ENCODE measurements around the gene TTC27.
"Not testable (repeated sequence)": the region's sequence is repeated elsewhere in the genome, so short reads cannot be mapped to it uniquely, and the experiment has no call there.

The TTC27 gene

DNA sequence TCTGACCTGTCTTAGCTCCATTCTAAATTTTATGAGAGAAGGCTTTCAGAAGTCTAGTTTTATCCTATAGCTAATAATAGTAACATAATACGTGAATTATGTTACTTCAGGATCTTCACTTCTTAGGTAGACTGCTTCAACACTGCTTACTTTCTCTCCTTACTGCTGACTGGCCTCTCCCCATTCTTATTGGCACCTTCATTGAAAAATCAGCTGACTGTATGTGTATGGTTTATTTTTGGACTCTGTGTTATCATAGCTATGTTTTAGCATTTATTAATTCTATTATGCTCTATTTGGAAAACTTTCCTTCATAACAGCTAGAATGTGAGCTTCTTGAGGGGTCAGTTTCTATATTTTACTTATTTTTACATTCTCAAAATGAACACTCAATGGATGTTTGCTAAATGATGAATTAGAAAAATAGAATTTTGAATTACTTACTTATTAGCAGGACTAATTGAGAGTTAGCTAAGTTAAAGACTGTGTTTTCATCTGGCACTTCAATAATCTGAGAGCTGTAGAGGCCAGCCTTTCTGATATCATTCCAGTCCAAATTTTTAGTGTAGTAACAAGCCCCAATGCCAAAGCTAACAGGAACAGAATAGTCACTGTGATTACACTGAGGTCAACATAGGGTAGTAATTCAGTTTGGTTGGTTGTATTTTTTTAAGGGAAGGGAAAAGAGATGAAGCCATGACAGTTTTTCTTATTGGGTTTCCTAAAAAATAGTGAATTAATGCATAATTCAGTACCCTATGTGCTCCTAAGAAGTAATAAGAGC, 92.3 kb downstream of the TTC27 start:
- DNase-seq (ENCODE audit: low read depth in 2 of 2), result no peak

DNA sequence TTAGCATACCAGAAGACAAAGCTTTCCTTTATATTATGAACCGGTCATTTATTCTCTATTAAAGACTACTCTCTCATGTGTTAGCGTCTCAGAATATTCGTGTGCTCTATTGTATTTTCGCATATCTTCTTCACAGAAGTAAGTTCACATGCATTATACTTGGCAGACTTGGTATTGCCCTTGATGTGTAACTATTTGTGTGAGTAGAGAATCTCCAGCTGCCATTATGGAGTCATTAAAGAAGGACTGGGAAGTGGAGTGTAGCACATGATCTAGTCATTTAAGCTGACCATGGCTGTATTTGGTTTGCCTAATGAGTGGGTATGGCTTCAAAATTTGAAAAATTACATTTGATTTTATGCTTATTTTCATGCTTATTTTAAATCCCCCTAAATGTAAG, 92.9 kb downstream of the TTC27 start:
- DNase-seq (ENCODE audit: low read depth in 2 of 2), result no peak

DNA sequence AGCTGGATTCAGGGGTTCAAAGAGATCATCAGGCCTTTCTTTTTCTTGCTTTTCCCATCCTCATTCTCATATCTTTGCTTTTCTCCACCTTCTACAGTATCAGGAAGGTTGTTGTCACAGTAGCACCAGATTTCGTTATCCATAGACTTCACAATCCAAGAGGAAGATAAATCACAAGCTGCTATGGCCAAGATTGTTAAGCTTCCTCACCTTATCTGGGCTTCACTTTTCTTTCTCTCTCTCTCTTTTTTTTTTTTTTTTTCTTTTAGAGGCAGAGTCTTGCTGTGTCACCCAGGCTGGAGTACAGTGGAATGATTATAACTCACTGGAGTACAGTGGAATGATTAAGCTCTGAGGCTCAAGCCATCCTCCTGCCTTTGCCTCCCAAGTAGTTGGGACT, 93.5 kb downstream of the TTC27 start:
- DNase-seq (ENCODE audit: low read depth in 2 of 2), result no peak

DNA sequence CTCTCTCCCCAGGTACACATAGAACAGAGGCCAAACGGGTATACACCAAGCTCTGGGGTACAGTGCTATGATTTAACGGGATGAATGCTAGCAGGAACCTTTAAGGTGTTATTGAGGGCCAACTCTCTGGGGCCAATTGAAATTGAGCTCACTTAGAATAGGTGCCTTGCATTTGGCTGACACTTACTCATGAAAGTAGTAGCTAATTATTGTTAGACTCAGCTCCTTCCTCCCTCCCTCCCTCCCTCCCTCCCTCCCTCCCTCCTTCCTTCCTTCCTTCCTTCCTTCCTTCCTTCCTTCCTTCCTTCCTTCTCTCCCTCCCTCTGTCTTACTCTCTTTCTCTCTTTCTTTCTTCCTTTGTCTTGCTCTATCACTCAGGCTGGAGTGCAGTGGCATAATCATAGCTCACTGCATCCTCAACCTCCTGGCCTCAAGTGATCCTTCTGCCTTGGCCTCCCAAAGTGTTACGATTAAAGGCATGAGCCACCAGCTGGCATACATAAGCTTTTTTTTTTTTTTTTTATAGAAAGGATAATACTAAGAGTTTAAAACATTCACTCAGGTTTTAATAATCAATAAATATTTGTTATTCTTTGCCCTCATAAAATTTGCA, 95.7 kb downstream of the TTC27 start:
- no peak for DNase-seq (ENCODE audit: low read depth in 2 of 2)

DNA sequence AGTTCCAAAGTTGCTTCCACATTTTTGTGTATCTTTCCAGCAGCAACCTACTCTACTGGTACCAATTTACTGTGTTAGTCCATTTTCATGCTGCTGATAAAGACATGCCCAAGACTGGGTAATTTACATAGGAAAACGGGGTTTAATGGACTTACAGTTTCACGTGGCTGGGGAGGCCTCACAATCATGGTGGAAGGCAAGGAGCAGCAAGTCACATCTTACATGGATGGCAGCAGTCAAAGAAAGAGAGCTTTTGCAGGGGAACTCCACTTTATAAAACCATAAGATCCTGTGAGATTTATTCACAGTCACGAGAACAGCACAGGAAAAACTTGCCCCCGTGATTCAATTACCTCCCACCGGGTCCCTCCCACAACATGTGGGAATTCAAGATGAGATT, 98.8 kb downstream of the TTC27 start:
- not testable (repeated sequence) for DNase-seq (ENCODE audit: low read depth in 2 of 2)

DNA sequence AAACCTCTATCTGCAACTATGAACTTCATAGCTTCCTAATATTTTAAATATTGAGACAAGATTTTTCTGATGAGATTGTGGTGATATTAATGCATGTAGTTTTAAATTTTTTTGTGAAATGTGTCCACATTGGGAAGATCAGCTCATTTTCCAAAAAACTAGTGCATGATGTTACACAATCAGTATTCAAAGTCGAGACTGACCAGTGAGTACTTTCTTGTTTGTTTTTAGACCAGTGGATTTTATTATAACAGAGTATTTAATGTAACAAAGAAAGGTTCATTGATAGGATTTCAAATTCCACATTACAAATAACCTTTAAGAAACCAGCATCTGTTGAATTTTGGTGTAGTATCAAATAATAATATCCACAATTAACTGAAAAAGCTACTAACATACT, 99.3 kb downstream of the TTC27 start:
- no peak for DNase-seq (ENCODE audit: low read depth in 2 of 2)

DNA sequence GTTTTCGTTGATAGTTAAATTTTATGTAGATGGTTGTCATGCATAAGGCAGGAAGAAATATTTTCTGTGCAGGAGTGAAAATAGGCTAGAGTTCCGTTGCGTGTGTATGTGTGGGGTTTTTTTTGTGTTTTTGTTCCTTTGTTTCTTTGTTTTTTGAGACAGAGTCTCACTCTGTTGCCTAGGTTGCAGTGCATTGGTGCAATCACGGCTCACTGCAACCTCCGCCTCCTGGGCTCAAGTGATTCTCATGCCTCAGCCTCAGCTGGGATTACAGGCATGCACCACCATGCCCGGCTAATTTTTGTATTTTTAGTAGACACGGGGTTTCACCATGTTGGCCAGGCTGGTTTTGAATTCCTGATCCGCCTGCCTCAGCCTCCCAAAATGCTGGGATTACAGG, 103.1 kb downstream of the TTC27 start:
- DNase-seq (ENCODE audit: low read depth in 2 of 2), result not testable (repeated sequence)

DNA sequence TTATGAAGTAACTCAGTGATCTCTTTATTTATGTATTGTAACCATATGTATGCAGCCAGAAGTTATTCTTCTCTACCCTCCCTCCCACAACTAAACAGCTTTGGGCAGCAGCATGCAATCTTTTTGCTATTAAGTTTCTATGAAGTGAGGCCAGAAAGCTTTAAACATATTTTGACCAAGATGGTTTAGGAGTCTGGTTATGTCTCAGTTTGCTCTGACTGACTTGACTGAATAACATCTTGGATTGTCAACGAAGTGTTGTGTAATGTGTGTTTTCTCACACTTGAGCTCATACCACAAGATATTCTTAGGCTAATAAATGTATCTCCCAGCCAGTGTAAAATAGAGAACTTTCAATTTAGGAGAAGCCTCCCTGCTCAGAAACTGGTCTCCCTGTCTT, 104.3 kb downstream of the TTC27 start:
- no peak for DNase-seq (ENCODE audit: low read depth in 2 of 2)

DNA sequence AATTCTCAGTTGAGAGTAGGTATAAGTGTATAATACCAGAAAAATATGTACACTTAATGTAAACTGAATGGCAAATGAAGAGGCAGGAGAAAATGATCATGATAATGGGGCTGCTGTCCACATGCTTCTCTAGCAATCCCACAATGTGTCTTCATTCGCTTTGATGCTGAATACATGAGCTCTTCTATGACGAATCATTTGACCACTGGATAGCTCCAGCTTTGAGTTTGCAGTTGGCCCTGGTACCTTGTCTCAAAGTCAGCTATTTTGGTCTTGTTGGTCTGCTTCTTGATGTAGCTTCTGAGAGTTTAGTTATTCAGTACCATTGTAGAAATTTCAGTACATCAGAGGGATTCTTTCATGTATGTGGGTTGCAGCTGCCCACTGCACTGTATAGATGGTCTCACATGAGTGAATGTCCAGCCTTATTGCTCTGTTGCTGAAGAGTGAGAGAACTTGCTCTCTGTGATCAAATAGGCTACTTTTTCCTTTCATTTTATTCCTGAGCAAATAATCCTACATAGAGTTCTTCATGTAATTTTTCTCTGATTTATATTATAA, 105.1 kb downstream of the TTC27 start:
- no peak for DNase-seq (ENCODE audit: low read depth in 2 of 2)

DNA sequence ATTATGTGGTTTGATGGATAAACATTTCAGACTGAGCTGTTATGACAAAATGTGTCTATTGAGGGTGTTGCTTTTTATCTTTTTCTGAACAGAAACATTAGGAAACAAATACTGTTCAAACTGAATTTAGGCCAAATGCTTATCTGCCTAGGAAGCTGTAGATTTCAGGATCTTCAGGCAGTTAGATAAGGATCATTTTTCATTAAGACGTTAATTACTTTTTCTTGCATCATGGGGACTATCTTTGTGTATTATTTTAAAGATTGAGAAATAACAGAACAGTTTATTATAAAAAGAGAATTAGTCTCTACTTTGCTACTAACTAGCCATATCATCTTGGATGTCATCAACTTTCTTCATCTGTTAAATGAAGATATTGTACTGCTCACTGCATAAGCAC, 107.5 kb downstream of the TTC27 start:
- DNase-seq (ENCODE audit: low read depth in 2 of 2), result no peak

DNA sequence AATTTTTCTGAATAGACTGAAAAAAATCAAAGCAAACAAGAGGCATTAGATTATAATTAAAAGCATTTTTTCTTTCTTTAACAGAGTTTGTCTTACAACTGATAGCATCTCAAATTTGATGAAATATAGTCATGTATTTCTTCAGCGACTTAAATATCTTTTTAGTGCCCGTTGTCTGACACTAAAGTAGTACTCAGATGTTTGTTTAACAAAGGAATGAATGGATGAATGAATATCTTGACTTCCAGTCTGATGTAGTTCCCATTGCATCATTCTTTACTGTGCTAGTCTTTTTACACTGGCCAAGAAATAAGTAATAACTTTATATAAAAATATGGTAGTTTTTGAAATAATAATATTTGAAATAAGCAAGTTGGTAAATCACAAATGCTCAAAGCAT, 111.1 kb downstream of the TTC27 start:
- DNase-seq (ENCODE audit: low read depth in 2 of 2), result no peak

DNA sequence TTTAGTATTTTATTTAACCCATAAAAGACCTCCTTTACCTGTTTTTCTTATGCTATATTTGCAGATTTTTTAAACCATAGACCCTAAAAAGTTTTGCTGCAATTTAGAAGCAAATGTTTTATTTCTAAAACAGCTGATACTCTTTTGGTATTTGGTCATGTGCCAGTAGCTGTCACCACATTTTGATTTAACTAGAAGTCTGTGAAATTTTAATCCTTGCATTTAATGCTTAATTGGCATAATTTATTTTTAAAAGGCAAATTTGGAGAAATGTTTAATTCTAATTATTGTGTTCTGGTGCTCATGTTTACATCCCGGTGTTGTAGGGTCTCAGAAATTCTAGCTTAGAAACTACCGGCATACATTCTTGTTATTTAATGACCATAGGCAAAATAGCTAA, 111.8 kb downstream of the TTC27 start:
- no peak for DNase-seq (ENCODE audit: low read depth in 2 of 2)

DNA sequence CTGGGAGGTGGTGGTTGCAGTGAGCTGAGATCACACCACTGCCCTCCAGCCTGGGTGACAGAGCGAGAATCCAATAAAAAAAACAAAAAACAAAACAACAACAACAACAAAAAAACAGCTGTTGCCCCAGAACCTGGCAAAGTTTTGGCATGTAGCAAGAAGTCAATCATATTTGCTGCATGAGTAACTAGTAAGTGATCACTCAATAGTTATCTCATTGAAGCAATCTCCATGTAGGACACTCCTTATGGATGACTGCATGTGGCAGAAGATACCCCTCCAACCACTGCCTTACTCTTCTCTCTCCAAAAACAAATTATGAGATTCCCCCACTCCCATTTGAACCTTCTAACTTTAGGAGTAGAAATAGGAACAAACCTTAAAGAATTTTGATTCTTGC, 113.7 kb downstream of the TTC27 start:
- no peak for DNase-seq (ENCODE audit: low read depth in 2 of 2)

DNA sequence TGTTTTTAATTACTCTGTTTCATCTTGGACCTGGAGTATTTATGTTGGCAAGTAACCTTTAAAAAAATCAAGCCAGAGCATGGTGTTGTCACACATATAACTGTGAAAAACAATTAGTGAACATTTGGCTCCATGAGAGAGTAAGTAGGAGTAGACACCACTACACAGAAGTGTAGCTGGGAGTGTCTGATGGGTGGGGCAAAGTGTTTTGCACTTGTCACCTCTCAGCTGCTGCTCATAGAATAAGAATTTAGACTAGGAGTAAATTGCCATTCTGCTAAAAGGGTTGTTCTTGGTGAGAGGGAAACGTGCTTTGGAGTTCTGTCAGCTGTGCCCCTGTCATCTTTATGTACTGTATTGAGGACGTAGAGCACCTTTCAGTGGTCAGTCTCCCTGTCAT, 114.5 kb downstream of the TTC27 start:
- DNase-seq (ENCODE audit: low read depth in 2 of 2), result no peak

DNA sequence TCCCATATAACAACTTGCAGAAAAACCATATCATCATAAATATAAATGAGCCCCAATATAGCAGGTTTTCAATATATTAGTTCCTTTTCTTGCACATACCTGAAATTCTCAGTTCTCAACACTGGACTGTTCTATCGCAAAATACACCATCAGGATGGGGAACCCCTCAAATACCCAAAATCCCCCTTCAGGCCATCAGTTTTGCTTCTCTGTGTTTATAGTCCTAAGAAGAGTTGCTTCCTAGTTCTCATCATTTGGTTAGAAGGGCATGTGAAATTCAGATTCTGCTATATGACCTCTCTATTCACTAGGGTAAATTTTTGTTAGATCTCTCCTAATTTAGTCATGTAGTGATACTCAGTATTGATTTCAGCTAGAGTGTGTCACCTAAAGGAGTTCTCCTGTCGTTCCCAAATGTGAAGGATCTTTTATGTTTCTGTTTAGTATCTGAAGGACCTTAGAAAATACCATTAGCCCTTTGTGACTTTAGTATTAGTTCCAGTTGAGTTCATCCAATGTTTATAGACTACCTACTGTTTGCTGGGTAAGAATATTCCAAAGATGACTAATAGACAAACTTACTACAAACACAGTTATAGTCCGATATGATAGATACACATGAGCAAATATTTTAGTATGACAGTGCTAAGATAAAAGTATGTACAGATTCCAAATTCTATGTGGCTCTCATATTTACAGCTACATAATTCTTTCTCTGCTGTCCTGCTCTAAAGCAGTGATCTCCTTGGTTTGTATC, 115.8 kb downstream of the TTC27 start:
- DNase-seq (ENCODE audit: low read depth in 2 of 2), result no peak

DNA sequence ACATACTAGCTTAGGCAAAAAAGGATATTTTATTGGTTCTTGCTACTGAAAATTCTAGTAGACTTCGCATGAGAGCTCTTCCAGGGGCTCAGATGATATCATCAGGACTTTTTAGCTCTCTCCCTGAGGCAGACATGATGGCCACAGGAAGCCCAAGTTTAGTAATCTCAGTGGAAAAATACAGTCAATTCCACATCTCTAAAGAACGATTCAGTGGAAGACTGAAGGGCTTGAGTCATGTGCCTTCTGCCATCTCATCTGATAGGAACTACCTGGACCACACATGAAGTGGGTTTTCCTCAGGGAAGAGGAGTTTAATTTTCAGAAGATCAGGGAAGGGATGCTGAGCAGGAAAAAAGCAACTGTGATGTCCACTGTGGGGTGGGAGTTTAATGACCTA, 117.3 kb downstream of the TTC27 start:
- no peak for DNase-seq (ENCODE audit: low read depth in 2 of 2)

DNA sequence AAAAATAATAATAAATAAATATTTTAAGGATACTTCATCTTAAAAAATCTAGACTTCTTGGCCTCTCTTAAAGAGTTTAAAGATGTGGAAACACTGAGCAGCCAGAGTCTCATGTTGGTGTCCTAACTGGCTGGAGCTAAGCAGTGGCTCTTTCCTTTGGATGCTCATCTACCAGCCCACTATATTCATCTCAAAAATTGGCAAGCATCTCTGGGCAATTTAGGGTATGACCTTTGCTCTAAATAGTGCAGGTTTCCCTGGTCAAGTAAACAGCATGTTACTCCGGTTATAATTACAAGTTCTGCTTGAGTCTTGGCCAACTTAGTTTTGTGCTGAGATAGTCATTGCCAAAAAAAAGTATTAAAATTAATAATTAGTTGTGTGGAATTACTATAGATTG, 117.8 kb downstream of the TTC27 start:
- DNase-seq (ENCODE audit: low read depth in 2 of 2), result no peak

DNA sequence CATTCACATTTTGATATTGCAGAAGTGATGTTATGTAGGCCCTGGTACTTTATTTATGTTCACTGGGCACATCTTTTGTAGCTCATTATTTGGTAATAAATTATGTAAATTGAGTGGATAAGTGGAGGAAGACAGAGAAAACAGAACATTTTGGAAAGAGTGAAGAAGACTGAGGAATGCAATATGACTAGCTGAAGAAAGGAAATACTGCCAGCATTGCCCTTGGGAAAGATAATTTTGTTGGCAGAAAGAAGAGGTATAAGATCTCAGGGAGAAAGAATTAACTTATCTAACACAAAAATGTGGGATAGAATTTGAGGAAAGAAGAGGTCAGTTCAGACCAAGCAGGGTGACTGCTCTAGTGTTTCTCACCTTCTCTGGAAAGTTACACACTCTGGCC, 118.8 kb downstream of the TTC27 start:
- DNase-seq (ENCODE audit: low read depth in 2 of 2), result no peak

DNA sequence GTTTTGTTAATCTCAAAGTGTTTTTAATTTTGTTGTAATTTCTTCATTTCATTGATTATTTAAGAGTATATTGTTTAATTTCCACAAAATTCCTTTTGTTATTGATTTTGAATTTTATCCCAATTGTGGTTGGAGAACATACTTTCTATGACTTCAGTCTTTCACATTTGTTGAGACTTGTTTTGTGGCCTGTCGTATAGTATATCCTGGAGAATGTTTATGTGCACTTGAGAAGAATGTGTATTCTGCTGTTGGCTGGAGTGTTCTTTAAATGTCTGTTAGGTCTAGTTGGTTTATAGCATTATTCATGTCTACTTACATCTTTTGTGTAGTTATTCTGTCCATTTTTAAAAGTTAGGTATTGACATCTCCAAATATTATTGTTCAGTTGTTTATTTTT, 120.3 kb downstream of the TTC27 start:
- DNase-seq (ENCODE audit: low read depth in 2 of 2), result no peak

DNA sequence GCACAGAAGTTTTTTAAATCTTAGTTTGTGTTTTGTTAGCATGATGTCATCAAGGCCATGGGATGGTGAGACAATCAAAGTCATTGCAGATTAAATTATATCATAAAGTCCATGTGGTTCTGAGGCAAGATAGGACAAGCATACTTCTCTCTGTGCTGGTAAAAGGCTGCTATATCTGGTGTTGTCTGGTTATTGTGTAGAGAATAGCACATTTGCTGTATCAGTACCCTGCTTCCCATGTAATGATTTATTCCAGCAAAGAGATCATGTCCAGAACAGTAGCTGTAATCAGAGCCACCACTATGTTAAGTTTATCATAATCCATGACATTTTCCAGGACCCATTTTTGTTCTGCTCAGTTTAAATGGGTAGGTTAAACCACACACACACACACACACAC, 123.0 kb downstream of the TTC27 start:
- no peak for DNase-seq (ENCODE audit: low read depth in 2 of 2)

DNA sequence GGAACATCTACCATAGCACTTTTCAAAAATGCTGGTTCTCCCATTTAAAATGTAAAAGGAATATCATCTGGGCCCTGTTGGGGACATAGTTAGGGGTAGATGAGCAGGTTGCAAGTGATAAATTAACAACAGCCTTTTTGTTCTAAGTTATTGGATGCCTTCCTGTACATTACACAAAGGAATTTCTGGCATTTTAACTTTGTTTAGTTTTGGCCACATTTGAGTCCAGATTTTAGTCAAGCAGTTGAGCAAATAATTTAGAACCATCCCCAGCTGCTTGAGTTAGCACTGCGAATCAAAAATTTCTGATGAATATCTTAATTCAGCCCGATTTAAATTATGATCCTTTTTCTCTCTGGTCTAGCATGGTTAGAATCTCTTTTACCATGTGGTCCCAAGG, 124.4 kb downstream of the TTC27 start:
- DNase-seq (ENCODE audit: low read depth in 2 of 2), result no peak

DNA sequence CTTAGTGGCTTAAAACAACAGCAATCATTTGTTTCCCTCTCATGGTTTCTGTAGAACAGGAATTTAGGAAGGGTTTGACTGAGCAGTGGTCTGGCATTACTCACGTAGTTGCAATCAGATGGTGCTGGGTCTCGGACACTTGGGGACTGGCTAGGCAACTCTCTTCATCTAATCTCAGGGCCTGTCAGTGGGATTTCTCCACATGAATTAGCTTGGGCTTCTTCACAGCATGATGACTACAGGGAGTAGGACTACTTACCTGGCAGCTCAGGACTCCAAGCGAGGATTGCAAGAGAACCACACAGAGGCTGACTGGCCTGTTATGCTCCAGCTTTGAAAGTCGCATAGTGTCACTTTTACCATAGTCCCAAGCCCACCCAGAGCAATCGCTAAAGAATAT, 125.1 kb downstream of the TTC27 start:
- no peak for DNase-seq (ENCODE audit: low read depth in 2 of 2)

DNA sequence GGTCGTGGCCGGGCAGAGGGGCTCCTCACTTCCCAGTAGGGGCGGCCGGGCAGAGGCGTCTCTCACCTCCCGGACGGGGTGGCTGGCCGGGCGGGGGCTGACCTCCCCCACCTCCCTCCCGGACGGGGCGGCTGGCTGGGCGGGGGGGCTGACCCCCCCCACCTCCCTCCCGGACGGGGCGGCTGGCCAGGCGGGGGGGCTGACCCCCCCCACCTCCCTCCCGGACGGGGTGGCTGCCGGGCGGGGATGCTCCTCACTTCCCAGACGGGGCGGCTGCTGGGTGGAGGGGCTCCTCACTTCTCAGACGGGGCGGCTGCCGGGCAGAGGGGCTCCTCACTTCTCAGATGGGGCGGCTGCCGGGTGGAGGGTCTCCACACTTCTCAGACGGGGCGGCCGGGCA, 126.8 kb downstream of the TTC27 start:
- DNase-seq (ENCODE audit: low read depth in 2 of 2), result not testable (repeated sequence)

Data from stimulated activated CD4-positive, alpha-beta T cell treated with anti-CD3 and anti-CD28 coated beads, Interleukin-4, amount 100 ng/mL, for 48 hours (primary cell).